Ectodermal cell (in vitro differentiated cells): Measurements from ENCODE around the gene NPAP1. TPM values are rescaled to one million over a fixed set of nuclear protein-coding genes. Genes with fewer than 3 reads are reported as not detected.
"Not testable (repeated sequence)": the region's sequence is repeated elsewhere in the genome, so short reads cannot be mapped to it uniquely, and the experiment has no call there.

Experiments
- H3K27ac ChIP-seq: 2 replicates; pipeline ENCODE4 v1.7.0; 2013; ENCODE audit warnings: mild to moderate bottlenecking, low read depth, low read length; ENCODE audit not compliant: insufficient read depth, poor library complexity, severe bottlenecking
- H3K27me3 ChIP-seq: 2 replicates; pipeline ENCODE4 v1.7.0; 2013; ENCODE audit warnings: mild to moderate bottlenecking, low read length; ENCODE audit not compliant: insufficient read depth, control insufficient read depth, poor library complexity, severe bottlenecking
- H3K36me3 ChIP-seq: one replicate; pipeline ENCODE4 v1.7.0; 2013; ENCODE audit warnings: low read length; ENCODE audit not compliant: control insufficient read depth, insufficient read depth
- H3K4me1 ChIP-seq: one replicate; pipeline ENCODE4 v1.7.0; 2013; ENCODE audit warnings: low read length; ENCODE audit not compliant: control insufficient read depth, insufficient read depth
- H3K4me3 ChIP-seq: 2 replicates; pipeline ENCODE4 v1.7.0; 2013; ENCODE audit warnings: low read depth, low read length, control low read depth; ENCODE audit not compliant: insufficient read depth
- H3K9me3 ChIP-seq: 2 replicates; pipeline ENCODE4 v1.7.0; 2013; ENCODE audit warnings: mild to moderate bottlenecking, low read length, moderate library complexity; ENCODE audit not compliant: control insufficient read depth
- WGBS, 2 experiments: methylation state at CpG; one replicate each; pipeline ENCODE4 v1.1.7; 2013; ENCODE audit warnings: missing lambda C conversion rate in 2 of 2; 5-methylcytosine and 5-hydroxymethylcytosine counted together
- polyA plus RNA-seq, 4 experiments: library from polyadenylated mRNA; stranded (reverse); fragments of 50-300 nt; gene quantifications; one replicate each; pipeline ENCODE4 v1.2.3, GENCODE V29; 2013

NPAP1 gene
- polyA plus RNA-seq (2013, experiment 1 of 4), result 0.06 TPM
- 0.04 TPM for polyA plus RNA-seq (2013, experiment 2 of 4)
- polyA plus RNA-seq (2013, experiment 3 of 4), result not detected
- 0.04 TPM for polyA plus RNA-seq (2013, experiment 4 of 4)

DNA sequence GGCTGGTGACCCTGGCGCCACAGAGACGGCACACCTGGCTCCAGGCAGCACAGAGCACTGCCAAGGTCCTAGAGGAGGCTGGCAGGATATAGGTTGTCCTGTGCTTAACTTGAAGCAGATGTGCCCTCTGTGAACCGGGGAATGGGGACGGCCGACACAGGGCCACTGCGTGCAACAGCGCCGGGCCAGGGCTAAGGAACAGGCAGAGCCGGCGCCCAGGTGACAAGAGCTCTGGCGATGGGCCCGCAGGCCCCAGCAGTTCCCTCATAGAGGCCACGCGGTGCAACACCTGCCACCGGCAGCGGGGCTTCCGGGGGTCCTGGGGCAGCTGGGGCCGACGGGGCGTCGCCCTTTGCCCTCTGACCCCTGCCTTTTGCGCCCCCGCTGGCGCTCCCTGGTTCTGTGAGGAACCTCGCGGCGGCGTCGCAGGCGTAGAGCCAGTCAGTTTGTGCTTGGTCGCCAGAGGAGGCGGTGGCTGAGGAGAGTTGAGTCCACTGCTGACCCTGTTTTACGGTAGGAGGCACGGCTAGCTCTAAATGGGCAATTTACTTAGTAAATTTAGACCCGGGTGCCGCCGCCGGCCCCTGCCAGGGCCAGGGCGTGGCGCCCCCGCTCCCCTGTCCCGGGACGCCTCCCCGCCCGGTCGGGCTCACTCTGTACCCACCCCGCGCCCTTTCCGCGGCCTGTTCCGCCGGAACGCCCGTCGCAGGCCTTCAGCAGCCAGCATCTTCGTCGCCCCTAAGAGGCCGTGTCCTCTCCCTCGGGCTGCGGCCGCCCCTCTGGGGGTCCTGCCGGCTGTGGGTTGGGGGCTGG lies at the start of gene NPAP1:
TSS of gene NPAP1 (plus strand) at position 444 of the 813 bp plus-strand sequence. CDS start at position 537, 93 bp downstream.
- Histone ChIP-seq H3K27ac (no peak within 1 kb of the TSS), H3K4me1 (no peaks in the 10 kb centered on the region), H3K36me3 (no peaks in the 10 kb centered on the region), H3K9me3 (no peaks in the 10 kb centered on the region), H3K27me3 (no peaks in the 10 kb centered on the region), H3K4me3 (no peak within 1 kb of the TSS)
- WGBS, 2 experiments, result 93% methylated on average over 62 of the region's 62 CpGs

- H3K36me3 ChIP-seq, result no peaks in the 10 kb centered on the region
- no peaks in the 10 kb centered on the region for H3K27me3 ChIP-seq
- no peak overlapping the region for H3K27ac ChIP-seq
- H3K4me3 ChIP-seq, result no peak overlapping the region
- peaks cover 3% of the 10 kb centered on the region for H3K9me3 ChIP-seq
- WGBS, 2 experiments, result 65 to 67% methylated on average over 3 of the region's 3 CpGs
- no peaks in the 10 kb centered on the region for H3K4me1 ChIP-seq
These were observed 48.1 kb upstream of the NPAP1 start for GRCh38 chr15:24627443-24627842.

DNA sequence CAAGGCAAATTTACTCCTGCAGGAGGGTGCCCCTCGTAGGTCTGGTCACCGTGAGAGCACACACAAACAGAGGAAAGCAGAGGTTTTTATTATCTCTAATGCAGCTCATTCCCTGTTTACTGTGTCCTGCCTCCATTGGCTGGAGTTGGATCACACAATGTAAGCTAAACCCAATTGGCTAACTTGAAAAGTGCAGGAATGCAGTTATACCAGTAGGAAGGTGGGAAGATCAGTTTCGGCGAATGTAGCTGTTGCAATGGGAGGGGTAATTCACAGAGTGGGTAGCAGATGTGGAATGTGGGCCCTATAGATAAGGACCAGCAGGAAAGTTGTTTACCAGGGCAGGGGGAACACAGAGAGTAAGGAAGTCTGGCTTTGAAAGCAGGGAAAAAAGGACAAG lies 42.5 kb upstream of the NPAP1 start:
- WGBS, 2 experiments, result 90% methylated on average over 4 of the region's 4 CpGs
- H3K27me3 ChIP-seq, result no peaks in the 10 kb centered on the region
- no peaks in the 10 kb centered on the region for H3K36me3 ChIP-seq
- no peaks in the 10 kb centered on the region for H3K4me1 ChIP-seq
- peaks cover 6% of the 10 kb centered on the region for H3K9me3 ChIP-seq
- H3K27ac ChIP-seq, result no peak overlapping the region
- no peak overlapping the region for H3K4me3 ChIP-seq

- 86 to 87% methylated on average over 11 of the region's 11 CpGs for WGBS, 2 experiments
- not testable (repeated sequence) for H3K9me3 ChIP-seq, H3K27me3 ChIP-seq, H3K27ac ChIP-seq, H3K4me3 ChIP-seq, H3K4me1 ChIP-seq, H3K36me3 ChIP-seq
These were observed 36.2 kb upstream of the NPAP1 start for GRCh38 chr15:24639412-24639811.

GRCh38 chr15:24645627-24646026 lies 29.9 kb upstream of the NPAP1 start:
- Histone ChIP-seq H3K4me3 (no peak overlapping the region), H3K27ac (no peak overlapping the region), H3K4me1 (no peaks in the 10 kb centered on the region), H3K9me3 (peaks cover 6% of the 10 kb centered on the region), H3K27me3 (no peaks in the 10 kb centered on the region), H3K36me3 (no peaks in the 10 kb centered on the region)
- 76 to 79% methylated on average over 3 of the region's 3 CpGs for WGBS, 2 experiments

GRCh38 chr15:24659622-24660021 lies 16.0 kb upstream of the NPAP1 start:
- H3K27me3 ChIP-seq, result no peaks in the 10 kb centered on the region
- no peaks in the 10 kb centered on the region for H3K9me3 ChIP-seq
- no peak overlapping the region for H3K27ac ChIP-seq
- 75 to 81% methylated on average over 7 of the region's 7 CpGs for WGBS, 2 experiments
- no peak overlapping the region for H3K4me3 ChIP-seq
- no peaks in the 10 kb centered on the region for H3K4me1 ChIP-seq
- no peaks in the 10 kb centered on the region for H3K36me3 ChIP-seq

- H3K27me3 ChIP-seq, result no peaks in the 10 kb centered on the region
- H3K36me3 ChIP-seq, result no peaks in the 10 kb centered on the region
- H3K4me1 ChIP-seq, result no peaks in the 10 kb centered on the region
- H3K9me3 ChIP-seq, result no peaks in the 10 kb centered on the region
- H3K27ac ChIP-seq, result no peak overlapping the region
- 88% methylated on average over 1 of the region's 1 CpG; no CpG with 5 or more reads in 1 of the 2 experiments for WGBS, 2 experiments
- no peak overlapping the region for H3K4me3 ChIP-seq
These were observed 12.6 kb upstream of the NPAP1 start for GRCh38 chr15:24662991-24663390.

- no peaks in the 10 kb centered on the region for H3K27me3 ChIP-seq
- WGBS, 2 experiments, result 83 to 87% methylated on average over 14 of the region's 14 CpGs
- H3K9me3 ChIP-seq, result no peaks in the 10 kb centered on the region
- H3K4me1 ChIP-seq, result no peaks in the 10 kb centered on the region
- H3K4me3 ChIP-seq, result no peak overlapping the region
- H3K36me3 ChIP-seq, result no peaks in the 10 kb centered on the region
- H3K27ac ChIP-seq, result no peak overlapping the region
These were observed 856 bp downstream of the NPAP1 start for GRCh38 chr15:24676431-24676830.

DNA sequence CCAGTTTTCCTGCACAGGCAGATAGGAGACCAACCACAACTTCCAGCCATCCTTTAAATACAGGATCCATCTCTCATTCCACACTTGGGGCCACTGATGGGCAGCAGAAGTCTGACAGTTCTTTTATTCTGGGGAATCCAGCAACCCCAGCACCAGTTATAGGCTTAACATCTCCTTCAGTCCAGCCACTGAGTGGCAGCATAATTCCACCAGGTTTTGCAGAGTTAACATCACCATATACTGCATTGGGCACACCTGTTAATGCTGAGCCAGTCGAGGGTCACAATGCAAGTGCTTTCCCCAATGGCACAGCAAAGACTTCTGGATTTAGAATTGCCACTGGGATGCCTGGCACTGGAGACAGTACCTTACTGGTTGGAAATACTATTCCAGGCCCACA lies 2.9 kb downstream of the NPAP1 start:
- Histone ChIP-seq H3K27me3 (no peaks in the 10 kb centered on the region), H3K4me3 (no peak overlapping the region), H3K4me1 (no peaks in the 10 kb centered on the region), H3K9me3 (no peaks in the 10 kb centered on the region), H3K36me3 (no peaks in the 10 kb centered on the region), H3K27ac (no peak overlapping the region)
- 63 to 79% methylated on average over 1 of the region's 1 CpG for WGBS, 2 experiments

DNA sequence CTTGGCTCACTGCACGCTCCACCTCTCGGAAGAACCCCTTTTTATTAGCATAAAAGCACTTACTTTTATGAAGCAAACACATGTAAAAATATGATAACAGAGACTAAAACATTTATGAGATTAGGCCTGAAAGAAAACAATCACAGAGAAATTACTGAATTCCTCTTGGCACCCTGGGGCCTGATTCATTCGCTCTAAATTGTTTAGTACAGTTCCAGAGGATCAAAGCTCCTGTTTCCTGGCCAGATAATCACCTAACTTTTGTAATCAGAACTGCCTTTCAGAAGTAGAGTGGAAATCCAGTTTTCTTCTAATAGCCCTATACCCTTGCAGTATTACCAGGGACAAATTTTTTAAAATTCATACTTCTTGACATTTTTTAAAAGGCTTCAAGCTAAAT lies 6.4 kb downstream of the NPAP1 start:
- Histone ChIP-seq H3K27ac (no peak overlapping the region), H3K4me3 (no peak overlapping the region)

More for the DNA sequence above, 6.4 kb downstream of the NPAP1 start:
- H3K4me1 ChIP-seq, result no peaks in the 10 kb centered on the region
- 72 to 76% methylated on average over 3 of the region's 3 CpGs for WGBS, 2 experiments
- H3K36me3 ChIP-seq, result no peaks in the 10 kb centered on the region
- no peaks in the 10 kb centered on the region for H3K27me3 ChIP-seq
- no peaks in the 10 kb centered on the region for H3K9me3 ChIP-seq
